Measurements from ENCODE around the gene UBALD2.
"Not testable (repeated sequence)": the region's sequence is repeated elsewhere in the genome, so short reads cannot be mapped to it uniquely, and the experiment has no call there.

UBALD2 gene

DNA sequence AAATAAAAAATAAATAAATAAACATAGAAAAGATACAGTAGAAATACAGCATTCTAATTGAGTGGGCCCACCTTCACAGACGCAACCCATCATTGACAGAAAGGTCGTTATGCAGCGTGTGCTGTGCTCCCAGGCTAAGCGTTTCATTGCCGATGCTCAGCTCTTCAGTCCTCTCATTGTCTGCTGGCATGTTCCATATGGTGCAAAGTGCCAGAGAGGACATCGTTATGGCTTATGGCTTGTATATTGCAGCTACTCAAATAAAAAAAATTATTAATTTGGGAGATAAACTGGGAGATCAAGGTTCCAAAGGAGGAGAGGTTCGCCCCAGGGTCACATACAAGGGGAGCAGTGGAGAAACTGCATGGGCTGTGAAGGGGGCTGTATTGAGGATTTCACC is 11.3 kb upstream of the UBALD2 start:
- no peak for DNase-seq (ENCODE audit: low read depth)
- no peak for TF ChIP-seq CTCF (IDR thresholded peaks at IDR 0.05; ENCODE audit: control insufficient read depth, extremely low read depth, insufficient read depth)
- no peak overlapping the region for H3K4me3 ChIP-seq (ENCODE audit: low read depth, low read length)

DNA sequence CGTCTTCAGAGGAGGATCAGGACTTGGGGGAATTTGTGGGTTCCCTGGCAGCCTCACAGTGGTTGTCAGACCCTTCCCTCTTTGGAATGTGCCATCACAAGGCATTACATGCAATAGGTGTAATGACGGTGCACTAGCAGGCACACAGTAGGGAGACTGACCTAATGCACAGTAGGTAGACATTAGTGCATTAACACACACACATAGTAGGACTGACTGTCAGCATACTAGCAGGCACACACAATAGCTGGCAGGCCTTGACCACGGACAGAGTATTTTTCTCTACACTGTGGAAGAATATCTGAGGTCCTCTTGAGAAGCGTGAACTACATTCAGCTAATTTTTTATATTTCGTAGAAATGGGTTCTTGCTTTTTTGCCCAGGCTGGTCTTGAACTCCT is 10.9 kb upstream of the UBALD2 start:
- TF ChIP-seq CTCF (IDR thresholded peaks at IDR 0.05; ENCODE audit: control insufficient read depth, extremely low read depth, insufficient read depth): no peak
- DNase-seq (ENCODE audit: low read depth): no peak
- H3K4me3 ChIP-seq (ENCODE audit: low read depth, low read length): no peak overlapping the region

GRCh38 chr17:76255801-76256429 is 9.2 kb upstream of the UBALD2 start:
- no peak for DNase-seq (ENCODE audit: low read depth)
- no peak for TF ChIP-seq CTCF (IDR thresholded peaks at IDR 0.05; ENCODE audit: control insufficient read depth, extremely low read depth, insufficient read depth)
- no peak overlapping the region for H3K4me3 ChIP-seq (ENCODE audit: low read depth, low read length)

DNA sequence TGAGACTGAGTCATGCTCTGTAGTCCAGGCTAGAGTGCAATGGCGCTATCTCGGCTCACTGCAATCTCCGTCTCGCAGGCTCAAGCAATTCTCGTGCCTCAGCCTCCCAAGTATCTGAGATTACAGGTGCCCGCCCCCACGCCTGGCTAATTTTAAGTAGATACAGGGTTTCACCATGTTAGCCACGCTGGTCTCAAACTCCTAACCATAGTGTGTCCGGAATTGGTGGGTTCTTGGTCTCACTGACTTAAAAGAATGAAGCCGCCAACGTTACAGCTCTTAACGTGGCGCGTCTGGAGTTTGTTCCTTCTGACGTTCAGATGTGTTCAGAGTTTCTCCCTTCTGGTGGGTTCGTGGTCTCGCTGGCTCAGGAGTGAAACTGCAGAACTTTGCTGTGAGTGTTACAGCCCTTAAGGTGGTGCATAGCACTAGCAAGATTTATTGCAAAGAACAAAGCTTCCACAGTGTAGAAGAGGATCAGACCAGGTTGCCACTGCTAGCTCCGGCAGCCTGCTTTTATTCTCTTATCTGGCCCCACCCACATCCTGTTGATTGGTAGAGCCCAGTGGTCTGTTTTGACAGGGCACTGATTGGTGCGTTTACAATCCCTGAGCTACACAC is 8.6 kb upstream of the UBALD2 start:
- not testable (repeated sequence) for DNase-seq (ENCODE audit: low read depth); H3K4me3 ChIP-seq (ENCODE audit: low read depth, low read length)

- TF ChIP-seq CTCF (IDR thresholded peaks at IDR 0.05; ENCODE audit: control insufficient read depth, extremely low read depth, insufficient read depth): no peak
- DNase-seq (ENCODE audit: low read depth): no peak
- no peak overlapping the region for H3K4me3 ChIP-seq (ENCODE audit: low read depth, low read length)
These were observed 4.9 kb upstream of the UBALD2 start for GRCh38 chr17:76260220-76260619.

DNA sequence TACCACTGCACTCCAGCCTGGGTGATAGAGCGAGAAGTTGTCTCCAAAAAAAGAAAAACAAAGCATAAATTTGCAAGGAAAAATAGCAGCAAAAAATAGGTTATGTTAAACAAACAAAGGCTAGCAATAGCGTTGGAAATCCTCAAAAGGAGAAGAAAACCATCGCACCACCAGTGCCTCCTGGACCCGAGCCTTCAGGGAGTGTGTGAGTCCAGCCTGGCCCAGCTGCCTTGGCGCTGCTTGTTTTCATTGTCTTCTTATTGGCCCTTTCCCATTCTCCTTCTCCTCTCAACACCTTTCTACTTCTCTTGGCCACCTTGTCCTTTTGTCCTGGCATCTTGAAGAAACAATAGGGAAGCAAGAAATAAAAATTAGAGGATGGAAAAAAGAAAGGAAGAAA is 4.5 kb upstream of the UBALD2 start:
- no peak overlapping the region for H3K4me3 ChIP-seq (ENCODE audit: low read depth, low read length)
- DNase-seq (ENCODE audit: low read depth): no peak
- TF ChIP-seq CTCF (IDR thresholded peaks at IDR 0.05; ENCODE audit: control insufficient read depth, extremely low read depth, insufficient read depth): no peak

DNA sequence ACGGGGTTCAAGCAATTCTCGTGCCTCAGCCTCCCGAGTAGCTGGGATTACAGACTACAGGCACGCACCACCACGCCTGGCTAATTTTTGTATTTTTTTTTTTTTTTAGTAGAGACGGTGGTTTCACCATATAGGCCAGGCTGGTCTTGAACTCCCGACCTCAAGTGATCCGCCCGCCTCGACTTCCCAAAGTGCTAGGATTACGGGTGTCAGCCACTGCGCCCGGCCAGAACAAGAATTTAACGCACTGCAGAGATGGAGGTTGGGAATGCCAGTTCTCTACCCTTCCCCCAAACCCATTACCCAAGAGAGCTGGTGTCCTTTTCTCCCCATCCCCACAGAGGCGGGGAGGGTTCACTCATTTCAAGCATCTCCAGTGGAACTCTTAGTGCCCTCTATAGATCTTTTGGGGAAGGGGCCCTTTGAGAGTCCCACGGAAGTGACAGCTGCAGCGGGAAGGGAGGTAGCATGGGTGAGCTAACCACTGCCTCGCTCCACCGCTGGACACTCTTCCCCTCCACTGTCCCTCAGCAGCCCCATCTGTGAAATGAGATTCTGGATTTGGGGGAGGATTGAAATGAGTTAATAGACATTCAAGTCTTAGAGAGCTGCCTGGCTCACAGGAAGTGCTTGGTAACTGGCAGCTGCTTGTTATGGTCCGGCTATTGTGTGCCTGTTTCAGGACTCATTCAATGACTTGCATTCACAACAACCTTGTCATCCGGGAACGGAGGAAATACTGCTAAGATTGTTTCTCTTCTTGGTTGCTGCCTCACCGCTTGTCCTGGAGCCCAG is 3.5 kb upstream of the UBALD2 start:
- H3K4me3 ChIP-seq (ENCODE audit: low read depth, low read length): no peak overlapping the region
- no peak for TF ChIP-seq CTCF (IDR thresholded peaks at IDR 0.05; ENCODE audit: control insufficient read depth, extremely low read depth, insufficient read depth)
- DNase-seq (ENCODE audit: low read depth): no peak

Measured in LNCaP clone FGC (cell line).